ENCODE results near the gene GJB6. TPM values are rescaled to one million over a fixed set of nuclear protein-coding genes. Genes with fewer than 3 reads are reported as not detected.

The GJB6 gene
- total RNA-seq, 4 donors from 2014 or later = not detected

- no peaks in the 10 kb centered on the region for H3K36me3 ChIP-seq
- H3K4me1 ChIP-seq = peaks cover 0 to 25% (median 0%) of the 10 kb centered on the region in 4 donors
- 39% methylated on average over 22 of the region's 22 CpGs for WGBS, 2 donors
- peak; percentile 44 to 75 for DNase-seq (ENCODE audit: low spot score in 2 of 2)
- peaks cover 0 to 27% of the 10 kb centered on the region in 2 donors for H3K27me3 ChIP-seq
- peak overlapping the region in 2 of 4 donors; percentile 17 to 72 for H3K27ac ChIP-seq
- peak in 1 of 2 donors; percentile 67 for TF ChIP-seq EP300 (IDR thresholded peaks at IDR 0.05)
- no peak for TF ChIP-seq CTCF (IDR thresholded peaks at IDR 0.05)
- H3K4me3 ChIP-seq = peak overlapping the region in 1 of 4 donors; percentile 27
- no peaks in the 10 kb centered on the region for H3K9me3 ChIP-seq
Observed at GRCh38 chr13:20174656-20175405, 57.3 kb downstream of the GJB6 start.

DNA sequence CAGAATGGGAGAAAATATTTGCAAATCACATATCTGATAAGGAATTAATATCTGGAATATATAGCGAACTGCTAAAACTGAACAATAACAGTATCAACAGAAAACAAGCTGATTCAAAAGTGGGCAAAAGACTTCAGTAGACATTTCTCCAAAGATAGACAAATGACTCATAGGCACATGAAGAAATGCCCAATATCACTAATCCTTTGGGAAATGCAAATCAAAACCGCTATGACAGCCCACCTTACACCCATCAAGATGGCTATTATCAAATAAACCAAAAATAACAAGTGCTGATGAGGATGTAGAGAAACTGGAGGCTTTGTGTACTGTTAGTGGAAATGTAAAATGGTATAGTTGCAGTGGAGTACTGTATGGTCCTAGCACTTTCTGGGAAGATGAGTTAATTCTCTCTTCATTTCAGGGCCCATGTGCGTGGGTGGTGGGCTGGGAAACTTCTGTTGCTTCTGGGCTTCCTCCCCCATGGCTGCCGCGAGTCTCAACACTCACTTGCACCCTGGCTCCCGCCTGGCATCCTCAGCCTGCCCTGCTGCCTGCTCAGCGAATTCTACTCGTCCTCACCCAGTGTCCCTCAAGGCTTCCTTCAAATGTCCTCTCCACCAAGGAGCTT, 58.9 kb downstream of the GJB6 start:
- Histone ChIP-seq H3K27me3 (peaks cover 0 to 15% of the 10 kb centered on the region in 2 donors), H3K4me3 (no peak overlapping the region), H3K9me3 (no peaks in the 10 kb centered on the region), H3K27ac (no peak overlapping the region), H3K36me3 (no peaks in the 10 kb centered on the region), H3K4me1 (peaks cover 0 to 25% (median 0%) of the 10 kb centered on the region in 4 donors)
- no peak for DNase-seq (ENCODE audit: low spot score in 2 of 2)
- 85 to 86% methylated on average over 8 of the region's 8 CpGs for WGBS, 2 donors
- no peak for TF ChIP-seq CTCF (IDR thresholded peaks at IDR 0.05)
- TF ChIP-seq EP300 (IDR thresholded peaks at IDR 0.05) = no peak
- no peak for TF ChIP-seq POLR2A (IDR thresholded peaks at IDR 0.05)

Other genes with a start within 250 kb of the GJB6 start
- under 1 TPM in 1 of 4 donors, not detected in 3; under 0.01 TPM for gene GJA3, start 71.3 kb downstream of the GJB6 start, total RNA-seq
- gene GJB2, start 39.4 kb downstream of the GJB6 start, total RNA-seq = 1 to 10 TPM in 2 of 4 donors, under 1 TPM in 2; 0.20 to 3.3 (median 1.3) TPM

Measured in tibial nerve (tissue), 4 donors.